ENCODE results near the gene AREL1. TPM values are rescaled to one million over a fixed set of nuclear protein-coding genes. Genes with fewer than 3 reads are reported as not detected.

The AREL1 gene
- total RNA-seq, 2 experiments from 2014 or later: 30.6 to 35.9 TPM

DNA sequence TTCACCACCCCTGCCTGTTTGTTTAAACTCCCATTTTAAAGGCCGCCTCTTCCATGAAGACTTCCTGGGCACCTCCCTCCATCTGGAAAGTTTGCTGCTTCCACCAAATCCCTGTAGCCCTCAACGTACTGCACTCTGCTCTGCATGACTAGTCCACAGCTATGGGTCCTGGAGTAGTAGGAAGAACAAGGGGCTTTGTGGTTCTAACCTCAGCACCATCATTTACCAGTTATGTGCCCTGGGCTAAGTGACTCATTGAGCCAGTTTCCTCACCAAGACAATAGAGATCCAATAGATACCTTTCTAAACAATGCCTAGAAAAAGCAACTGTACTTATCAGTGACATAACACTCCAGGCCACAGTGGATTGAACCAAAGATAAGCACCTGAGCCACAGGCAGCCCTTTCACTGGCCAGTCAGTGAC lies 92.4 kb downstream of the AREL1 start:
- ChIA-PET POLR2A (no interaction called here), CTCF (interaction anchor here (4.4 kb wide), 1 partner anchor 11 kb away, joined by 33 read pairs; no protein-coding TSS in a partner anchor)
- intact Hi-C loops (cut with DNase I, micrococcal nuclease): no loop called here
- DNase-seq (peak in 3 of 14 experiments; percentile 32 to 58 (median 40)), ATAC-seq (ENCODE audit: poor library complexity) (peak; percentile 13)
- Mint-ChIP-seq H3K27me3 (peaks cover 4% of the 10 kb centered on the region), H3K9me3 (no peaks in the 10 kb centered on the region), H3K4me3 (peak overlapping the region; percentile 3), H3K4me1 (ENCODE audit: low read depth) (peaks cover 42% of the 10 kb centered on the region), H3K27ac (peak overlapping the region; percentile 50), H3K36me3 (ENCODE audit: low read depth) (no peaks in the 10 kb centered on the region)
- TF ChIP-seq, protein P1, sequence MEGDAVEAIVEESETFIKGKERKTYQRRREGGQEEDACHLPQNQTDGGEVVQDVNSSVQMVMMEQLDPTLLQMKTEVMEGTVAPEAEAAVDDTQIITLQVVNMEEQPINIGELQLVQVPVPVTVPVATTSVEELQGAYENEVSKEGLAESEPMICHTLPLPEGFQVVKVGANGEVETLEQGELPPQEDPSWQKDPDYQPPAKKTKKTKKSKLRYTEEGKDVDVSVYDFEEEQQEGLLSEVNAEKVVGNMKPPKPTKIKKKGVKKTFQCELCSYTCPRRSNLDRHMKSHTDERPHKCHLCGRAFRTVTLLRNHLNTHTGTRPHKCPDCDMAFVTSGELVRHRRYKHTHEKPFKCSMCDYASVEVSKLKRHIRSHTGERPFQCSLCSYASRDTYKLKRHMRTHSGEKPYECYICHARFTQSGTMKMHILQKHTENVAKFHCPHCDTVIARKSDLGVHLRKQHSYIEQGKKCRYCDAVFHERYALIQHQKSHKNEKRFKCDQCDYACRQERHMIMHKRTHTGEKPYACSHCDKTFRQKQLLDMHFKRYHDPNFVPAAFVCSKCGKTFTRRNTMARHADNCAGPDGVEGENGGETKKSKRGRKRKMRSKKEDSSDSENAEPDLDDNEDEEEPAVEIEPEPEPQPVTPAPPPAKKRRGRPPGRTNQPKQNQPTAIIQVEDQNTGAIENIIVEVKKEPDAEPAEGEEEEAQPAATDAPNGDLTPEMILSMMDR (IDR thresholded peaks at IDR 0.05): no peak
- H3K9me3 ChIP-seq (ENCODE audit: control insufficient read depth in 1 of 2, insufficient read depth in 1 of 2, low read length in 2 of 2): no peaks in the 10 kb centered on the region
- peaks cover 51% of the 10 kb centered on the region for H3K4me1 ChIP-seq (ENCODE audit: insufficient read depth, low read length)
- H3K27me3 ChIP-seq (ENCODE audit: control insufficient read depth in 1 of 2, insufficient read depth in 2 of 2, low read length in 2 of 2): no peaks in the 10 kb centered on the region
- no peak overlapping the region for H3K4me3 ChIP-seq (ENCODE audit: low read length)
- H3K27ac ChIP-seq (ENCODE audit: low read depth in 1 of 2, low read length in 2 of 2): no peak overlapping the region
- H3K36me3 ChIP-seq (ENCODE audit: insufficient read depth, low read length): no peaks in the 10 kb centered on the region

GRCh38 chr14:74619672-74620131 lies 93.2 kb downstream of the AREL1 start:
- Mint-ChIP-seq H3K4me3 (peak overlapping the region; percentile 59), H3K9me3 (no peaks in the 10 kb centered on the region), H3K27me3 (peaks cover 4% of the 10 kb centered on the region), H3K27ac (peak overlapping the region; percentile 95), H3K36me3 (ENCODE audit: low read depth) (no peaks in the 10 kb centered on the region), H3K4me1 (ENCODE audit: low read depth) (peaks cover 42% of the 10 kb centered on the region)
- ChIA-PET CTCF (interaction anchor here (4.4 kb wide), 1 partner anchor 11 kb away, joined by 33 read pairs; no protein-coding TSS in a partner anchor), POLR2A (interaction anchor here (1.0 to 1.9 kb wide), 3 partner anchors 11 to 216 kb away, joined by 3 to 21 read pairs (median 5); partner anchors contain the start of genes ISCA2 and NPC2)
- H3K9me3 ChIP-seq (ENCODE audit: control insufficient read depth in 1 of 2, insufficient read depth in 1 of 2, low read length in 2 of 2): no peaks in the 10 kb centered on the region
- DNase-seq (no peak), ATAC-seq (ENCODE audit: poor library complexity) (no peak)
- no peaks in the 10 kb centered on the region for H3K36me3 ChIP-seq (ENCODE audit: insufficient read depth, low read length)
- TF ChIP-seq, protein P1 (IDR thresholded peaks at IDR 0.05): no peak
- H3K27ac ChIP-seq (ENCODE audit: low read depth in 1 of 2, low read length in 2 of 2): no peak overlapping the region
- no peak overlapping the region for H3K4me3 ChIP-seq (ENCODE audit: low read length)
- H3K27me3 ChIP-seq (ENCODE audit: control insufficient read depth in 1 of 2, insufficient read depth in 2 of 2, low read length in 2 of 2): no peaks in the 10 kb centered on the region
- intact Hi-C loops (cut with DNase I, micrococcal nuclease): no loop called here
- peaks cover 55% of the 10 kb centered on the region for H3K4me1 ChIP-seq (ENCODE audit: insufficient read depth, low read length)

- Mint-ChIP-seq H3K27me3 (peaks cover 7% of the 10 kb centered on the region), H3K4me3 (peak overlapping the region; percentile 78), H3K36me3 (ENCODE audit: low read depth) (no peaks in the 10 kb centered on the region), H3K4me1 (ENCODE audit: low read depth) (peaks cover 48% of the 10 kb centered on the region), H3K9me3 (no peaks in the 10 kb centered on the region), H3K27ac (peak overlapping the region; percentile 95)
- DNase-seq: peak; percentile 24 to 89 (median 54)
- H3K27me3 ChIP-seq (ENCODE audit: control insufficient read depth in 1 of 2, insufficient read depth in 2 of 2, low read length in 2 of 2): no peaks in the 10 kb centered on the region
- no peaks in the 10 kb centered on the region for H3K9me3 ChIP-seq (ENCODE audit: control insufficient read depth in 1 of 2, insufficient read depth in 1 of 2, low read length in 2 of 2)
- H3K36me3 ChIP-seq (ENCODE audit: insufficient read depth, low read length): no peaks in the 10 kb centered on the region
- ChIA-PET CTCF (interaction anchor here (0.8 to 4.4 kb wide), 4 partner anchors 9 to 145 kb away, joined by 3 to 33 read pairs (median 4); partner anchors contain the start of gene YLPM1), POLR2A (interaction anchor here (0.6 to 2.3 kb wide), 16 partner anchors 9 to 833 kb away, joined by 3 to 21 read pairs (median 3); partner anchors contain the start of genes ISCA2, NEK9, NPC2 and YLPM1)
- intact Hi-C loops (cut with DNase I, micrococcal nuclease): no loop called here
- peaks cover 62% of the 10 kb centered on the region for H3K4me1 ChIP-seq (ENCODE audit: insufficient read depth, low read length)
- TF ChIP-seq, protein P1 (IDR thresholded peaks at IDR 0.05): no peak
- H3K27ac ChIP-seq (ENCODE audit: low read depth in 1 of 2, low read length in 2 of 2): peak overlapping the region; percentile 62 to 76
- ATAC-seq (ENCODE audit: poor library complexity): peak; percentile 82
- peak overlapping the region; percentile 43 for H3K4me3 ChIP-seq (ENCODE audit: low read length)
Observed at GRCh38 chr14:74618078-74618952, 94.6 kb downstream of the AREL1 start.

Measured in CD4-positive, alpha-beta T cell (primary cell).